SH-SY5Y (cell line): ENCODE results near the gene WDR35.

Source experiments
- GATA2 ChIP-seq: IDR thresholded peaks from 2 replicates; pipeline ENCODE4 v1.6.1; 2011; ENCODE audit warnings: mild to moderate bottlenecking, low read depth, low read length
- GATA3 ChIP-seq: IDR thresholded peaks from 2 replicates; pipeline ENCODE4 v1.6.1; 2011; ENCODE audit warnings: low read depth, mild to moderate bottlenecking, low read length, moderate library complexity

Gene WDR35

DNA sequence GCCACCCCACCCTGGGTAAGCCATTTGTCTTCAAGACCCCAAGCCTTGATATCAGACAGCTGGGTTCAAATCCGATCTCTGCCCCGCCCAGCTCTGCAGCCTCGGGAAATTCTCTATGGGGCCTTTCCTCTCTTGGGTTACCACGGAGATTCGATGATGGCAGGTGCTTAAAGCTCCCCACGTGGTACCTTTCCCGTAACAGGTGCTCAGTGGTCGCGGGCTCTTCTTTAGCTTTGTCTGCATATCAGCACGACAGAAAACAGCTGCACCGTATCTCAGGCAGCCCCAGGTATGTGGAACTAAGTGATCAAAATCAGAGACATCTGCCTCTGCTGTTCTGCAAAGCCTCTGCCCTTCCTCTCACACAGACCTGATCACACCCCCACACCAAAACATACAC, 125.5 kb downstream of the WDR35 start:
- TF ChIP-seq GATA3 (no peak), GATA2 (no peak)

DNA sequence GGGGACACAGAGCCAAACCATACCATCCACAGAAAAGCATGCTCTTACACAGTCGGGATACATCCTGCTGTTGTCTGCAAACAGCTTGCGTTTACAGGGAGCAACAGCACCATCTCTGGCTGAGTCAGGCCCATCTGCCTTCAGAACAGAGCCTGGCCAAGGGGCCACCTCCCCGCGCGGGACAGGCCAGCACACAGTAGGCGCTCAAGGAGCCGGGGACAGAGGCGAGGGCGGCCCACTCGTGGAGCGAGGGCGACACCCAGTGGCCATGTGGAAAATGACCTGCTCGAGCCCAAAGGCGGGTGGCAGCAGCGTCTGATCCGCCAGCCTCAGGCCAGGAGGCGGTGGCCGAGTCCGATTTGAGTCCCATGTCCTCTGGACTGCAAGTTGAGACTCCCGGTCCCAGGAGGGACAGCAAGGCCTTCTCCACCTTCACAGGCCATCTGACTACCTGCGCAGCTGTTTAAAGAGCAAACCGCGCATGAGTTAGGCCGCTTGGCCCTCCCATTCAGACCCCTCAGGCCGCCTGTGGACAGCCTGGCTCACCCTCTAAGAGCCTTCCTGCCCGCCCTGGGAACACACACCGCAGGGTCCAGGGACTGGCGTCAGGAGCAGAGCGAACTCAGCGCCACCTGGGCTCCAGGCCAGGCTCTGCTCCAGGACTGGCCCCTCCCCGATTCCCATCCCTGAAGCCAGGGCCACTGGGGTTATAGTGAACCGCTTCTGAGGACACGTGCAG, 126.4 kb downstream of the WDR35 start:
- no peak for TF ChIP-seq GATA2

DNA sequence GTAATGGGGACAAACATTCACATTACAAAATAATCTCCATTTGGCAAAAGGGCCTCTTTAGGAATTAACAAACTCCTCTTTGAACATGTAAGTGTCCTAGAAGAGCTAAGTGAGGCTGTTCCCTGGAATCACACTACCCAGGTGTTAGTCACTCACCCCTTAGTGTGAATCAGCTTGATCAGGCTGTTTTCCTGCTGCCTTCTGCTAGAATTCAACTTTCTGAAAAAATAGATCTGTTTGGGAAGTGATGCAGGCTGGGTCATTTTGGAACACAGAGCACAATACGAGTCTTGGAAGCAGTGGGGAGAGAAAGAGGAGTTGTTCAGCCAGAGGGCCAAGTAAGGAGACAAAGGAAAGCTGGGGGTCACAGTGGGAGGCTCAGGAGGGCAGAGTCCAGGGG, 128.1 kb downstream of the WDR35 start:
- TF ChIP-seq GATA3 (no peak), GATA2 (no peak)
